Small intestine (tissue), 7 donors: Measurements from ENCODE around the gene RAD51D. TPM values are rescaled to one million over a fixed set of nuclear protein-coding genes. Genes with fewer than 3 reads are reported as not detected.
"Not testable (repeated sequence)": the region's sequence is repeated elsewhere in the genome, so short reads cannot be mapped to it uniquely, and the experiment has no call there.

Experiments
- DNase-seq, 2 donors: peaks; one replicate each; pipeline versions ENCODE4 v3.0.0 to v3.0.0-alpha.2; 2013
- FAIRE-seq: peaks from 2 replicates; lab custom pipeline; 2012; peaks lifted over from hg19 to GRCh38; lab: Jason Lieb, UNC
- H3K27ac ChIP-seq, 3 donors: one replicate each; pipeline ENCODE4 v1.5.1; 2013; ENCODE audit warnings: low read length in 2 of 3, mild to moderate bottlenecking in 2 of 3, control low read depth in 1 of 3, inconsistent platforms in 1 of 3, low read depth in 1 of 3, moderate library complexity in 1 of 3
- H3K27me3 ChIP-seq, 3 donors: one replicate each; pipeline ENCODE4 v1.6.1; 2013; ENCODE audit warnings: low read length in 3 of 3, inconsistent platforms in 1 of 3; ENCODE audit not compliant: control insufficient read depth in 3 of 3, insufficient read depth in 3 of 3
- H3K36me3 ChIP-seq, 3 donors: one replicate each; pipeline ENCODE4 v1.6.1; 2013; ENCODE audit warnings: low read length in 3 of 3, inconsistent platforms in 1 of 3, low read depth in 1 of 3, mild to moderate bottlenecking in 1 of 3, moderate library complexity in 1 of 3; ENCODE audit not compliant: control insufficient read depth in 3 of 3, insufficient read depth in 2 of 3
- H3K4me1 ChIP-seq, 3 donors: one replicate each; pipeline ENCODE4 v1.6.1; 2013; ENCODE audit warnings: low read length in 2 of 3, inconsistent platforms in 1 of 3, low read depth in 1 of 3, mild to moderate bottlenecking in 1 of 3, moderate library complexity in 1 of 3; ENCODE audit not compliant: control insufficient read depth in 3 of 3, insufficient read depth in 2 of 3
- H3K4me3 ChIP-seq, 3 donors: one replicate each; pipeline ENCODE4 v1.5.1; 2013; ENCODE audit warnings: low read length in 3 of 3, control low read depth in 1 of 3, inconsistent platforms in 1 of 3, low read depth in 1 of 3, mild to moderate bottlenecking in 1 of 3, moderate library complexity in 1 of 3
- H3K9me3 ChIP-seq, 2 donors: one replicate each; pipeline ENCODE4 v1.6.1; 2013; ENCODE audit warnings: low read depth in 1 of 2, low read length in 1 of 2; ENCODE audit not compliant: control insufficient read depth in 2 of 2, insufficient read depth in 1 of 2
- WGBS, 3 donors: extraction: QIAGEN DNeasy Blood & Tissue Kit; methylation state at CpG; one replicate each; pipeline ENCODE4 v1.1.7; 2013; 5-methylcytosine and 5-hydroxymethylcytosine counted together
- polyA plus RNA-seq, 4 donors: library from polyadenylated mRNA; stranded (reverse) in 3 of 4; unstranded in 1 of 4; fragments of 200-250 nt in 3 of 4; fragments of 120-200 nt in 1 of 4; gene quantifications; one replicate each; pipeline versions ENCODE4 v1.2.1 to v1.2.3, GENCODE V29; 2013
- donor health status: healthy with polysubstance abuse.
- donor health status: control.
- donor health status: control.
- donor health status: Bipolar disorder and iron deficiency.
- donor health status: healthy.

RAD51D gene
- polyA plus RNA-seq, 4 donors: 0.89 to 12.2 (median 7.4) TPM

GRCh38 chr17:35117984-35118383 is 1.7 kb downstream of the RAD51D start:
- DNase-seq (peak in 1 of 2 donors; percentile 20), FAIRE-seq (no peak)
- peaks cover 0 to 4% (median 3%) of the 10 kb centered on the region in 3 donors for H3K4me1 ChIP-seq
- no peaks in the 10 kb centered on the region for H3K9me3 ChIP-seq
- no peaks in the 10 kb centered on the region for H3K27me3 ChIP-seq
- H3K4me3 ChIP-seq: no peak overlapping the region
- peaks cover 0 to 6% (median 0%) of the 10 kb centered on the region in 3 donors for H3K36me3 ChIP-seq
- H3K27ac ChIP-seq: no peak overlapping the region

DNA sequence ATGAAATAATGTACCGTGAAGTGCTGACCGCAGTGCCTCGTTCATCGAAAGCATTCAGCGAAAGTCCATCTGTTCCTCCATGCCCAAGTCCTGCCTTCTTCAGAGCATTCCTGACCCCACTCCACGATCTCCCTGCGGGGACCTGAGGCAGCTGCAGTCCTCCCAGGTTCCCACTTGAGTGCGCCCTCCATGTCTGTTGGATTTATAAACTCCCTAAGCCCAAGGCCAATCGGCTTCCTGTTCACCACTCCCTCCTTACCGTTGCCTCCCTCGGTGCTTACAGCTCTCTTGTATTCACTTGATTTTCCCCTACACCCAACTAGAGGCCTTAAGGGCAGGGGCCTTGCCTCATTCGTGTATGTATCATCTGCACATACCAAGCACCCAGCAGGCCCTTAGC is 2.8 kb downstream of the RAD51D start:
- FAIRE-seq (no peak), DNase-seq (no peak)
- WGBS, 3 donors: 87 to 93% (median 91%) methylated on average over 12 of the region's 12 CpGs
- Histone ChIP-seq H3K4me1 (peaks cover 0 to 4% (median 3%) of the 10 kb centered on the region in 3 donors), H3K4me3 (no peak overlapping the region), H3K27me3 (no peaks in the 10 kb centered on the region), H3K27ac (no peak overlapping the region), H3K9me3 (no peaks in the 10 kb centered on the region), H3K36me3 (peaks cover 0 to 6% (median 0%) of the 10 kb centered on the region in 3 donors)

GRCh38 chr17:35110791-35111190 is 8.9 kb downstream of the RAD51D start:
- WGBS, 3 donors: 96 to 98% (median 97%) methylated on average over 17 of the region's 17 CpGs
- not testable (repeated sequence) for FAIRE-seq, DNase-seq, H3K27me3 ChIP-seq, H3K9me3 ChIP-seq, H3K4me3 ChIP-seq, H3K27ac ChIP-seq, H3K4me1 ChIP-seq
- peaks cover 0 to 12% (median 0%) of the 10 kb centered on the region in 3 donors for H3K36me3 ChIP-seq

GRCh38 chr17:35104844-35105450 is 14.7 kb downstream of the RAD51D start:
- H3K27me3 ChIP-seq: no peaks in the 10 kb centered on the region
- 94 to 96% (median 94%) methylated on average over 5 of the region's 5 CpGs for WGBS, 3 donors
- FAIRE-seq (no peak), DNase-seq (no peak)
- no peaks in the 10 kb centered on the region for H3K4me1 ChIP-seq
- no peak overlapping the region for H3K4me3 ChIP-seq
- no peaks in the 10 kb centered on the region for H3K9me3 ChIP-seq
- peaks cover 4 to 37% (median 10%) of the 10 kb centered on the region in 3 donors for H3K36me3 ChIP-seq
- no peak overlapping the region for H3K27ac ChIP-seq

DNA sequence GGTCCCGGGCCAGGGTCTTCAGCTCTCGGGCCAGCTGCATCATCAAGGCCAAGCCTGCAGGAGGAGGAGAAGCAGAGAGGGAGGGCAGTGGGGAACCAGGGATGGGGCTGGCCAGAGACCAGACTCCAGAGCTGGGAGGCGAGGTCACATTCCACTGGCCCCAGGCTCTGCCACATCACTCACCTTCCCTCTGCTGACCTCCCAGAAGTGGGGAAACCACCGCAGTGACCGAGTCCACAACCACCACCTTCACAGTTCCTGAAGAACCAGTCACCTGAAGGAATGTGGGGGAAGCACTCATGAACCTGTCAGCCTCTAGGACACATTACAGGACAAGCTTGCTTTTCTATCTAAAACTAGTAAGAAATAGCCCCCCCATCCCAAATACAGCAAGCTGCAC is 16.4 kb downstream of the RAD51D start:
- H3K9me3 ChIP-seq: no peaks in the 10 kb centered on the region
- no peak overlapping the region for H3K4me3 ChIP-seq
- 95 to 98% (median 97%) methylated on average over 5 of the region's 5 CpGs for WGBS, 3 donors
- FAIRE-seq (no peak), DNase-seq (no peak)
- peaks cover 4 to 41% (median 14%) of the 10 kb centered on the region in 3 donors for H3K36me3 ChIP-seq
- no peak overlapping the region for H3K27ac ChIP-seq
- H3K27me3 ChIP-seq: no peaks in the 10 kb centered on the region
- H3K4me1 ChIP-seq: no peaks in the 10 kb centered on the region

DNA sequence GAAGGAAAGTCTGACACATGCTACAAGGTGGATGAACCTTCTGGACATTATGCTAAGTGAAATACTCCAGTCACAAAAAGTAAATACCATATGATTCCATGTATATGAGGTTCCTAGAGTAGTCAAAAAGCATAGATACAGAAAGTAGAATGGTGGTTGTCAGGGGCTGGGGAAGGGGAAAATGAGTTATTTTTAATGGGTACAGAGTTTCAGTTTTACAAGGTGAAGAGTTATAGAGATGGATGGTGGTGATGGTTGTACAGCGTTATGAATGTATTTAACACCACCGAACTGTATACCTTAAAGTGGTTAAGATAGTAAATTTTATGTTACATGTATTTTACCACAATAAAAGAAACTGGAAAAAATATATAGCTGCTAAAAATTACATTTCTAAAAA is 17.9 kb downstream of the RAD51D start:
- DNase-seq (no peak), FAIRE-seq (no peak)
- Histone ChIP-seq H3K4me1 (no peaks in the 10 kb centered on the region), H3K27me3 (no peaks in the 10 kb centered on the region), H3K27ac (no peak overlapping the region), H3K9me3 (no peaks in the 10 kb centered on the region), H3K4me3 (no peak overlapping the region), H3K36me3 (peaks cover 4 to 39% (median 14%) of the 10 kb centered on the region in 3 donors)
- WGBS, 3 donors: 72 to 89% (median 78%) methylated on average over 2 of the region's 2 CpGs

DNA sequence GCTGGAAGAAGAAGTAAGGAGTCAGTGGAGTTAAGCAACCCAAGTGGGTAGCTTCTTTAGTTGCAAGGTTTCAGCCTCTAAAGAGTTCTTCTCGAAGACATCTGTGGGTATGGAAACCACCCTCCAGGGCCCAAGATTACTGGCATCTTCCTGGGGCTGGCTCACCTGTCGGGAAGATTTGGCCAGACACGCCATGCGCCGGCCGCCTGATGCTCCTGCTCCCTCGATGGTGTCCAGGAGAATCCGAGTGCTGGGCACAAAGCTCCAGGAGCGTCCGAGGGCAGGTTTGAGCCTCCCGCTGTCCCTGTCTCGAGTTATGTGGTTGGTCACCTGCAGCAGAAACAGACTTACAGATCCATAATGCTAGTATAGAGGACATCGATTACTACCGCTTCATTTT is 18.6 kb downstream of the RAD51D start:
- H3K4me3 ChIP-seq: no peak overlapping the region
- FAIRE-seq: no peak
- no peaks in the 10 kb centered on the region for H3K9me3 ChIP-seq
- no peak overlapping the region for H3K27ac ChIP-seq
- DNase-seq: no peak
- H3K36me3 ChIP-seq: peaks cover 4 to 33% (median 14%) of the 10 kb centered on the region in 3 donors
- H3K4me1 ChIP-seq: no peaks in the 10 kb centered on the region
- WGBS, 3 donors: 96% methylated on average over 14 of the region's 14 CpGs
- H3K27me3 ChIP-seq: no peaks in the 10 kb centered on the region

DNA sequence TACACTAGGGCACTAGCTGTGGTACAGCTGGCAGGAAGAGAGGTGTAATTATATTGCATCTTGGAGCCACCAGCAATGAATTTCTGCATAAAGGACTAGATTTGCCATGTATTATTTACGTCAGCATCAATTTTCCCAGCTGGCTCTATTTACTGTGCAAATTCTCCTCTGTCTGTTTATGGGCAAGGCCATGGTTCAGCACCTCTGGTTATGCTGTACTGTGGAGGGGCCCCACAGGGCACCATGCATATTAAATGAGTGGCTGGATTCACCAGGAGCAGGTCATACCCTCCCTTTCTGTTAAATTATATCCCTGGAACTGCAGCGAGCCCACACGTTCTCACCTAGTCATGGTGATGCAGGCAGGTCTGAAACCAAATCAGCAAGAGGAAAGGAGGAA is 19.8 kb downstream of the RAD51D start:
- no peaks in the 10 kb centered on the region for H3K9me3 ChIP-seq
- H3K36me3 ChIP-seq: peaks cover 0 to 31% (median 14%) of the 10 kb centered on the region in 3 donors
- WGBS, 3 donors: 90 to 98% (median 92%) methylated on average over 3 of the region's 3 CpGs
- H3K4me3 ChIP-seq: no peak overlapping the region
- FAIRE-seq: no peak
- H3K27ac ChIP-seq: no peak overlapping the region
- H3K4me1 ChIP-seq: no peaks in the 10 kb centered on the region
- no peak for DNase-seq
- H3K27me3 ChIP-seq: no peaks in the 10 kb centered on the region

DNA sequence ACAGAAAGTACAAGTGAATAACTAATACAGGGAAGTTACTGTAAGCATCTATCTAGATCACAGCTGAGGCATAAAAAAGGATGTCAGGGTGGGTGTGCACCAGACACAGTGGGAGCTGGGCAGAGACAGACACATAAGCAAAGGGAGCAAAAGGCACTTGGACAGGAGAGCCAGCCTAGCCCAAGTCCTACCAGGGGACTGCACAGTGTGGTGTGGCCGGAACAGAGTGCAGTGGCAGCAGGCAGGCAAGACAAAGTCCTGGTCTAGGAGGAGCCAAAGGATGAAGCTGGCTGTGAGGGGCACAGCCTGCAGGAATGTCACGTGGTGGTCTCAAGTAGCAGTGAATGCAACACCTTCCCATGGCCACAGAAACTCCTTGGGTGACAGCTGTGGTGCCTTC is 21.9 kb downstream of the RAD51D start:
- 90 to 100% (median 91%) methylated on average over 2 of the region's 2 CpGs for WGBS, 3 donors
- H3K4me3 ChIP-seq: no peak overlapping the region
- no peaks in the 10 kb centered on the region for H3K9me3 ChIP-seq
- no peak overlapping the region for H3K27ac ChIP-seq
- H3K4me1 ChIP-seq: no peaks in the 10 kb centered on the region
- no peaks in the 10 kb centered on the region for H3K27me3 ChIP-seq
- H3K36me3 ChIP-seq: peaks cover 0 to 25% (median 14%) of the 10 kb centered on the region in 3 donors
- FAIRE-seq (no peak), DNase-seq (no peak)
